ENCODE measurements around the gene SLC1A7.

The SLC1A7 gene

DNA sequence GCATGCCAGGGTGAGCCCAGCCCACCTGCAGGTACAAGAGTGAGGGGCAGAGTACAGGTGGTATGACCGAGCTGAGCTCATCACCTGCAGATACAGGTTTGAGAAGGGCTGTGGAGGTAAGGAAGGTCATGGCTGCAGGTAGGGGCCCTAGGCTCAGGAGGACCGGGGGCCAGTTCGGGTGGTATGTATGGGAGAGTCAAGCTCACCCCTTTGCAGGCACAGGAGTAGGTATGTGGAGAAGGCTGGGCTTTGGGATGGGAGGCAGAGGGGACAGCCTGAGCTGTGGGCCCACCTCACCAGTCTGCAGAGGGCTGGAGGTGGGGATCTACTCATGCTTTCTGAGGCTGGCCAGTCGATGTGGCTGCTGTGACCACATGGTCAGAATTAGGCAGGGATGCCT is 63.2 kb downstream of the SLC1A7 start:
- ChIA-PET POLR2A (interaction anchor here (0.7 kb wide), 1 partner anchor 17 kb away, joined by 3 read pairs; the partner anchor contains the start of gene PODN), CTCF (no interaction called here)
- no peak overlapping the region for H3K4me3 ChIP-seq (ENCODE audit: low read depth, low read length)
- DNase-seq (ENCODE audit: low read depth, low spot score), result no peak
- TF ChIP-seq, protein P1, sequence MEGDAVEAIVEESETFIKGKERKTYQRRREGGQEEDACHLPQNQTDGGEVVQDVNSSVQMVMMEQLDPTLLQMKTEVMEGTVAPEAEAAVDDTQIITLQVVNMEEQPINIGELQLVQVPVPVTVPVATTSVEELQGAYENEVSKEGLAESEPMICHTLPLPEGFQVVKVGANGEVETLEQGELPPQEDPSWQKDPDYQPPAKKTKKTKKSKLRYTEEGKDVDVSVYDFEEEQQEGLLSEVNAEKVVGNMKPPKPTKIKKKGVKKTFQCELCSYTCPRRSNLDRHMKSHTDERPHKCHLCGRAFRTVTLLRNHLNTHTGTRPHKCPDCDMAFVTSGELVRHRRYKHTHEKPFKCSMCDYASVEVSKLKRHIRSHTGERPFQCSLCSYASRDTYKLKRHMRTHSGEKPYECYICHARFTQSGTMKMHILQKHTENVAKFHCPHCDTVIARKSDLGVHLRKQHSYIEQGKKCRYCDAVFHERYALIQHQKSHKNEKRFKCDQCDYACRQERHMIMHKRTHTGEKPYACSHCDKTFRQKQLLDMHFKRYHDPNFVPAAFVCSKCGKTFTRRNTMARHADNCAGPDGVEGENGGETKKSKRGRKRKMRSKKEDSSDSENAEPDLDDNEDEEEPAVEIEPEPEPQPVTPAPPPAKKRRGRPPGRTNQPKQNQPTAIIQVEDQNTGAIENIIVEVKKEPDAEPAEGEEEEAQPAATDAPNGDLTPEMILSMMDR (IDR thresholded peaks at IDR 0.05; ENCODE audit: insufficient read depth, low read length, missing control alignments), result no peak

DNA sequence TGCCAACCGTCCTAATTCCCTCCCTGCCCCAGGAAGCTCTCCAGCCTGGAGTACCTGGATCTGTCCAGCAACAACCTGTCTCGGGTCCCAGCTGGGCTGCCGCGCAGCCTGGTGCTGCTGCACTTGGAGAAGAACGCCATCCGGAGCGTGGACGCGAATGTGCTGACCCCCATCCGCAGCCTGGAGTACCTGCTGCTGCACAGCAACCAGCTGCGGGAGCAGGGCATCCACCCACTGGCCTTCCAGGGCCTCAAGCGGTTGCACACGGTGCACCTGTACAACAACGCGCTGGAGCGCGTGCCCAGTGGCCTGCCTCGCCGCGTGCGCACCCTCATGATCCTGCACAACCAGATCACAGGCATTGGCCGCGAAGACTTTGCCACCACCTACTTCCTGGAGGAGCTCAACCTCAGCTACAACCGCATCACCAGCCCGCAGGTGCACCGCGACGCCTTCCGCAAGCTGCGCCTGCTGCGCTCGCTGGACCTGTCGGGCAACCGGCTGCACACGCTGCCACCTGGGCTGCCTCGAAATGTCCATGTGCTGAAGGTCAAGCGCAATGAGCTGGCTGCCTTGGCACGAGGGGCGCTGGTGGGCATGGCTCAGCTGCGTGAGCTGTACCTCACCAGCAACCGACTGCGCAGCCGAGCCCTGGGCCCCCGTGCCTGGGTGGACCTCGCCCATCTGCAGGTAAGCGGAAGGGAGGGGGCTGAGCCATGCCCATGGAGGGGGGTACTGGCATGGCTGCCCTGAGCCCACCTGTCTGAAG is 63.9 kb downstream of the SLC1A7 start:
- ChIA-PET POLR2A (interaction anchor here (0.7 kb wide), 1 partner anchor 17 kb away, joined by 3 read pairs; the partner anchor contains the start of gene PODN), CTCF (interaction anchor here (1.0 kb wide), 1 partner anchor 10 kb away, joined by 3 read pairs; no protein-coding TSS in a partner anchor)
- DNase-seq (ENCODE audit: low read depth, low spot score), result no peak
- no peak overlapping the region for H3K4me3 ChIP-seq (ENCODE audit: low read depth, low read length)
- TF ChIP-seq, protein P1 (IDR thresholded peaks at IDR 0.05; ENCODE audit: insufficient read depth, low read length, missing control alignments), result no peak

DNA sequence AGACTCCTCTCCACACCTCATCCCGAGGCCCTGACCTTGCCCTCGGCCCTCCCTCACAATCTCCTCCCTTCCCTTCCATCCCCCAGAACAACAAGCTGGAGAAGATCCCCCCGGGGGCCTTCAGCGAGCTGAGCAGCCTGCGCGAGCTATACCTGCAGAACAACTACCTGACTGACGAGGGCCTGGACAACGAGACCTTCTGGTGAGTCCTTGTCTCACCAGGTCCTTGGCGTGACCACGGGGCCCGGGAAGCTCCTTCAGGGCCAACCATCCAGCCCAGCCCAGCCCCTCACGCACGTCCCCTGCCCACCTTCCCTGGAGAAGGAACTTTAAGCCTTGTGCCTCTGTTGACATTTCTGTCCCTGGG is 64.9 kb downstream of the SLC1A7 start:
- TF ChIP-seq, protein P1 (IDR thresholded peaks at IDR 0.05; ENCODE audit: insufficient read depth, low read length, missing control alignments), result no peak
- no peak for DNase-seq (ENCODE audit: low read depth, low spot score)
- H3K4me3 ChIP-seq (ENCODE audit: low read depth, low read length), result no peak overlapping the region
- POLR2A ChIA-PET, result no interaction called here
- CTCF ChIA-PET, result interaction anchor here (0.9 kb wide), 1 partner anchor 105 kb away, joined by 3 read pairs; no protein-coding TSS in a partner anchor

- no peak for DNase-seq (ENCODE audit: low read depth, low spot score)
- ChIA-PET CTCF (interaction anchor here (0.9 kb wide), 1 partner anchor 105 kb away, joined by 3 read pairs; no protein-coding TSS in a partner anchor), POLR2A (no interaction called here)
- no peak overlapping the region for H3K4me3 ChIP-seq (ENCODE audit: low read depth, low read length)
- TF ChIP-seq, protein P1 (IDR thresholded peaks at IDR 0.05; ENCODE audit: insufficient read depth, low read length, missing control alignments), result no peak
Observed at GRCh38 chr1:53076721-53077598, 65.5 kb downstream of the SLC1A7 start.

DNA sequence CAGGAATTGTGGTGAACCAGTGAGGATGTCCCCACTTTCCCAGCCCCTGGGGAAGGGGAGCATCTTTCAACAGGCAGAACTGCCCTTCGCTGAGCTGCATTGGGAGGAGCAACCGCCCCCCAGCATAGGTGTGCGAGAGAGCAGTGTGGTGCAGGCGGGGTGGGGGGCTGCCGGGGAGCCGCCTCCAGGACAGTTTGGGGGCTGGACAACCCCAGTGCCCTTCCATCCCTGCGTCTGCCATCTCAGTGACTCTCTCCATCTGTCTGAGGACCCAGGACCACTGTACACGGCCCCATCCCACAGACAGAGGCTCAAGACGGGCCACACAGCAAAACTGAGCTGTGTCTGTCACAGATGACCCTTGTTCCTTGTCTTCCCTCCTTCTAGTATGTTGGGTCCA is 66.3 kb downstream of the SLC1A7 start:
- TF ChIP-seq, protein P1 (IDR thresholded peaks at IDR 0.05; ENCODE audit: insufficient read depth, low read length, missing control alignments), result no peak
- H3K4me3 ChIP-seq (ENCODE audit: low read depth, low read length), result no peak overlapping the region

GRCh38 chr1:53075761-53076163 is 66.7 kb downstream of the SLC1A7 start:
- no peak overlapping the region for H3K4me3 ChIP-seq (ENCODE audit: low read depth, low read length)
- CTCF ChIA-PET, result no interaction called here
- POLR2A ChIA-PET, result no interaction called here
- no peak for DNase-seq (ENCODE audit: low read depth, low spot score)
- TF ChIP-seq, protein P1 (IDR thresholded peaks at IDR 0.05; ENCODE audit: insufficient read depth, low read length, missing control alignments), result no peak

More for the DNA sequence above, 66.3 kb downstream of the SLC1A7 start:
- POLR2A ChIA-PET, result no interaction called here
- DNase-seq (ENCODE audit: low read depth, low spot score), result no peak
- CTCF ChIA-PET, result no interaction called here

All from AG04449 (cell line).